ENCODE data around the gene TGFB1I1.

Gene TGFB1I1

DNA sequence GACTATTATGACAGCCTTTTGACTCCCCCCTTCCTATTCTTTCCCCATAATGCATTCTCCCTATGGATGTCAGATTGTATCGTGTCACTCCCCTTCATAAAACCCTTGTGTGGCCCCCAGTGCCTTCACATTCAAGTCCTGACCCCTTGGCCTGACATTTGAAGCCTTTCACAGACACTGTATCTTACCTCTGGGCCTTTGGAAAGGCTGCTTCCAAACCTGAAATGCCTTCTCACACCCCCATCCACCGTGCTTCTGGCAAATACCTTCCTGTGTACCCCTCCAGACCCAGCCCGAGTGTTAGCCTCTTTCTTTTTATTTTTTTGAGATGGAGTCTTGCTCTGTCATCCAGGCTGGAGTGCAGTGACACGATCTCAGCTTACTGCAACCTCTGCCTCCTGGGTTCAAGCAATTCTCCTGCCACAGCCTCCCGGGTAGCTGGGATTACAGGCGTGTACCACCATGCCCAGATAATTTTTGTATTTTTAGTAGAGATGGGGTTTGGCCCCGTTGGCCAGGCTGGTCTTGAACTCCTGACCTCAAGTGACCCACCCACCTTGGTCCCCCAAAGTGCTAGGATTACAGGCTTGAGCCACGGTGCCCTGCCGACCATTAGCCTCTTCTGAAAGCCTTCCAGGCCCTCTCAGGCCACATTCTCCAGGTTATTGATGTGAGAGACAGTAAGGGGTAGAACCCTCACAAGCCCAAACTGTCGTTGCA is 10.6 kb upstream of the TGFB1I1 start:
- no peak overlapping the region for H3K4me3 ChIP-seq (ENCODE audit: low read depth, low read length)
- H3K4me1 ChIP-seq: peaks cover 10% of the 10 kb centered on the region
- no peaks in the 10 kb centered on the region for H3K9me3 ChIP-seq (ENCODE audit: control insufficient read depth, low read length)
- no peaks in the 10 kb centered on the region for H3K36me3 ChIP-seq (ENCODE audit: control insufficient read depth, insufficient read depth, low read length)
- TF ChIP-seq, protein P1, sequence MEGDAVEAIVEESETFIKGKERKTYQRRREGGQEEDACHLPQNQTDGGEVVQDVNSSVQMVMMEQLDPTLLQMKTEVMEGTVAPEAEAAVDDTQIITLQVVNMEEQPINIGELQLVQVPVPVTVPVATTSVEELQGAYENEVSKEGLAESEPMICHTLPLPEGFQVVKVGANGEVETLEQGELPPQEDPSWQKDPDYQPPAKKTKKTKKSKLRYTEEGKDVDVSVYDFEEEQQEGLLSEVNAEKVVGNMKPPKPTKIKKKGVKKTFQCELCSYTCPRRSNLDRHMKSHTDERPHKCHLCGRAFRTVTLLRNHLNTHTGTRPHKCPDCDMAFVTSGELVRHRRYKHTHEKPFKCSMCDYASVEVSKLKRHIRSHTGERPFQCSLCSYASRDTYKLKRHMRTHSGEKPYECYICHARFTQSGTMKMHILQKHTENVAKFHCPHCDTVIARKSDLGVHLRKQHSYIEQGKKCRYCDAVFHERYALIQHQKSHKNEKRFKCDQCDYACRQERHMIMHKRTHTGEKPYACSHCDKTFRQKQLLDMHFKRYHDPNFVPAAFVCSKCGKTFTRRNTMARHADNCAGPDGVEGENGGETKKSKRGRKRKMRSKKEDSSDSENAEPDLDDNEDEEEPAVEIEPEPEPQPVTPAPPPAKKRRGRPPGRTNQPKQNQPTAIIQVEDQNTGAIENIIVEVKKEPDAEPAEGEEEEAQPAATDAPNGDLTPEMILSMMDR (IDR thresholded peaks at IDR 0.05): no peak
- no peak overlapping the region for H3K27ac ChIP-seq
- no peak overlapping the region for H2AFZ ChIP-seq
- no peaks in the 10 kb centered on the region for H3K27me3 ChIP-seq (ENCODE audit: control insufficient read depth, insufficient read depth, low read length)
- H3K9ac ChIP-seq: no peak overlapping the region
- peaks cover 6% of the 10 kb centered on the region for H3K79me2 ChIP-seq
- no peak overlapping the region for H3K4me2 ChIP-seq (ENCODE audit: low read length)

DNA sequence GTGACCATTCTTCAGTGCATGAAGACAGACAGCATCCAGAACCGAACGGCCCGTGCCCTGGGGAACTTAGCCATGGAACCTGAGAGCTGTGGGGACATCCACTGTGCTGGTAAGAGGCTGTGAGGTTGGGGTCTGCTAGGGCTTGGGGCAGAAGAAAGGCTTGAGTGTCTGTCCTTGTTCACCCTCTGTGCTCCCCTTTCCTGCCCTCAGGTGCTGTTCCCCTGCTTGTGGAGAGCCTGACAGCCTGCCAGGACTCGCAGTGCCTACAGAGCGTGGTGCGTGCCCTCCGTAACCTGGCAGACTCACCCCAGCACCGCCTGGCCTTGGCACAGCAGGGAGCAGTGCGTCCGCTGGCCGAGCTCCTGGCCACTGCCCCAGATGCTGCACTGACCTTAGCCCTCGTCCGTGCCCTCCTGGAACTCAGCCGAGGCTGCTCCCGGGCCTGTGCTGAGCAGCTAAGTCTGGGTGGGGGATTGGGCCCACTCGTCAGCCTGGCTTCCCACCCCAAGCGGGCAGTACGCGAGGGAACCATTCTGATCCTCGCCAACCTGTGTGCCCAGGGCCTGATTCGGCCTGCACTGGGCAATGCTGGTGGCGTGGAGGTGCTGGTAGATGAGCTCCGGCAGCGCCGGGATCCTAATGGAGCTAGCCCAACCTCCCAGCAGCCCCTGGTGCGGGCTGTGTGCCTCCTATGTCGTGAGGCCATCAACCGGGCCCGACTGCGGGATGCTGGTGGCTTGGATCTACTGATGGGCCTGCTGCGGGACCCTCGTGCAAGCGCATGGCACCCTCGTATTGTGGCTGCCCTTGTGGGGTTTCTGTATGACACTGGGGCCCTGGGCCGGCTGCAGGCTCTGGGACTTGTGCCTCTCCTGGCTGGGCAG is 9.8 kb upstream of the TGFB1I1 start:
- Histone ChIP-seq H3K9ac (no peak overlapping the region), H3K27ac (no peak overlapping the region), H3K36me3 (ENCODE audit: control insufficient read depth, insufficient read depth, low read length) (no peaks in the 10 kb centered on the region), H3K4me1 (peaks cover 7% of the 10 kb centered on the region), H2AFZ (no peak overlapping the region), H3K27me3 (ENCODE audit: control insufficient read depth, insufficient read depth, low read length) (no peaks in the 10 kb centered on the region), H3K4me3 (ENCODE audit: low read depth, low read length) (no peak overlapping the region), H3K4me2 (ENCODE audit: low read length) (no peak overlapping the region), H3K9me3 (ENCODE audit: control insufficient read depth, low read length) (no peaks in the 10 kb centered on the region), H3K79me2 (no peaks in the 10 kb centered on the region)
- TF ChIP-seq, protein P1 (IDR thresholded peaks at IDR 0.05): no peak

DNA sequence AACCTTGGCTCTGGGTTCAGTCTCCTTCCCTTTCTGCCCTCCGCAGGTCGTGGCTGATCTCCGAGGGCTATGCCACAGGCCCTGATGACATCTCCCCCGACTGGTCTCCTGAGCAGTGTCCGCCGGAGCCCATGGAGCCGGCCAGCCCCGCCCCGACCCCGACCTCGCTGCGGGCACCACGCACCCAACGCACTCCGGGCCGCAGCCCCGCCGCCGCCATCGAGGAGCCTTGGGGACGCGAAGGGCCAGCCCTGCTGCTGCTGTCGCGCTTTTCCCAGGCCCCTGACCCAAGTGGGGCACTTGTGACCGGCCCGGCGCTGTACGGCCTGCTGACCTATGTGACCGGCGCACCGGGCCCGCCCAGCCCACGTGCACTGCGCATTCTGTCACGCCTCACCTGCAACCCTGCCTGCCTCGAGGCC is 7.6 kb upstream of the TGFB1I1 start:
- TF ChIP-seq, protein P1 (IDR thresholded peaks at IDR 0.05): no peak
- no peaks in the 10 kb centered on the region for H3K36me3 ChIP-seq (ENCODE audit: control insufficient read depth, insufficient read depth, low read length)
- H3K9me3 ChIP-seq (ENCODE audit: control insufficient read depth, low read length): no peaks in the 10 kb centered on the region

DNA sequence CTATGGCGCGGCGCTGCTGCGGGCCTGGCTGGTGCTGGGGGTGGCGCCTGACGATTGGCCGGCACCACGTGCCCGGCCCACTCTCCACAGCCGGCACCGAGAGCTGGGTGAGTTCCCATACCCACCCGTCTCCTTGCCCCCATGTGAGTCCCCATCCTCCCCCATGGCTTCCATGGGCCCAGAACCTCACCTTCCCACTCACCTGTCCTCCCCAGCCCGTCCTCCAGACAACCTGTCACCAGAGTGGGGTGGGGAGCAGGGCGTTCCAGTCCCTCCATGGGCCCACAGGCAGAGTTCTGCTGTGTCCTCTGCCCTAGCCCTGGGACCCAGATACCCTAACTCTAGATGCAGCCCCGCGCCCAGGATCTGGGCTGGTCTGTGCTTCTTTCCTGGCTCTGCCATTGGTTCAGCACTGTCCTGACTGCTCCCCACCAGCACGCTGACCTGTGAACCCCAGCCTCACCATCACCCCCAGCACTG is 7.1 kb upstream of the TGFB1I1 start:
- no peak overlapping the region for H3K27ac ChIP-seq
- no peaks in the 10 kb centered on the region for H3K27me3 ChIP-seq (ENCODE audit: control insufficient read depth, insufficient read depth, low read length)
- H3K9me3 ChIP-seq (ENCODE audit: control insufficient read depth, low read length): no peaks in the 10 kb centered on the region
- TF ChIP-seq, protein P1 (IDR thresholded peaks at IDR 0.05): no peak
- no peaks in the 10 kb centered on the region for H3K36me3 ChIP-seq (ENCODE audit: control insufficient read depth, insufficient read depth, low read length)
- H3K9ac ChIP-seq: no peak overlapping the region
- no peaks in the 10 kb centered on the region for H3K79me2 ChIP-seq
- no peak overlapping the region for H2AFZ ChIP-seq
- peaks cover 4% of the 10 kb centered on the region for H3K4me1 ChIP-seq
- no peak overlapping the region for H3K4me3 ChIP-seq (ENCODE audit: low read depth, low read length)
- H3K4me2 ChIP-seq (ENCODE audit: low read length): no peak overlapping the region

More for the DNA sequence above, 7.6 kb upstream of the TGFB1I1 start:
- Histone ChIP-seq H3K4me2 (ENCODE audit: low read length) (no peak overlapping the region), H3K27ac (no peak overlapping the region), H2AFZ (no peak overlapping the region), H3K4me1 (peaks cover 4% of the 10 kb centered on the region), H3K27me3 (ENCODE audit: control insufficient read depth, insufficient read depth, low read length) (no peaks in the 10 kb centered on the region), H3K79me2 (no peaks in the 10 kb centered on the region), H3K9ac (no peak overlapping the region), H3K4me3 (ENCODE audit: low read depth, low read length) (no peak overlapping the region)

Measured in parathyroid adenoma (tissue), 2 donors.